GM18909 (cell line): Measurements from ENCODE around the gene MAGI3.
"Not testable (repeated sequence)": the region's sequence is repeated elsewhere in the genome, so short reads cannot be mapped to it uniquely, and the experiment has no call there.

Experiments used
- ATAC-seq: cut with Tn5 transposase; IDR thresholded peaks from one replicate; pipeline ENCODE4 v1.9.1; 2021; ENCODE audit warnings: mild to moderate bottlenecking; ENCODE audit not compliant: unreplicated experiment, poor library complexity

MAGI3 gene

DNA sequence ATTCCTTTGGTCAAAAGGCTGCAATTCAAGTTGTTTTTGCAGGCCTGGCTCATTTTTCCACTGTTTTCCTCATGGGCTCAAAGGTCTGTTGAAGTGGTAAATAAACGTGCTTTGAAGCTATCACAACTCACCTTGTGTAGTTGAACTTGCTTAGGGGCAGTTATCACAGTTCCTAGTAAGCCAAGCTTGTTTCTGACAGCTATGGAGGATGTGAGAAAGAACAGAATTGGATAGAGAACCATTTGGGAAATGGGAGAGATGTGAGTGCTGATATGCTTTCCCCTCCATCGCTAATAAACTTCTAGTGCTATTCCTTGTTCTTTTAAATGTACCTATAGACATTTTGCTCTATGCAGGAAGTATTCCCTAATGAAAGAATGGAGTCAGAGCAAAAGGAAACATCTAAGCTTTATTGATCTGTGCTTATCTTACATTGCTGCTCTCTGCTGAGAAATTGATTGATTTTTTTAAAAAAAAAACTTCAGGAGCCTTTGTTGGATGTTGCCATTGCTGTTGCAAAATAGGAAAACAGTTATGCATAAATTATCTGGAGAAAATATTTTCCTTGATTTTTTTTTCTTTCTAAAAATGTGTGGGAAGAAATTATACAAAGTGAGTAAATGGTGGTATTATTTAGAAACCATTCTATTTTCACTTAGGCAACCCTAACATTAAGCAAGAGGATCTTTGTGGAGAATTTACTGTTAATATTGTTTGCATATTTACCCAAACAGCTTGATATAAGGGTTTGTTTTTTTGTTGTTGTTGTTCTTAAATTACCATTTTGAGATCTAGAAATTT, 118.2 kb downstream of the MAGI3 start:
- ATAC-seq = no peak

DNA sequence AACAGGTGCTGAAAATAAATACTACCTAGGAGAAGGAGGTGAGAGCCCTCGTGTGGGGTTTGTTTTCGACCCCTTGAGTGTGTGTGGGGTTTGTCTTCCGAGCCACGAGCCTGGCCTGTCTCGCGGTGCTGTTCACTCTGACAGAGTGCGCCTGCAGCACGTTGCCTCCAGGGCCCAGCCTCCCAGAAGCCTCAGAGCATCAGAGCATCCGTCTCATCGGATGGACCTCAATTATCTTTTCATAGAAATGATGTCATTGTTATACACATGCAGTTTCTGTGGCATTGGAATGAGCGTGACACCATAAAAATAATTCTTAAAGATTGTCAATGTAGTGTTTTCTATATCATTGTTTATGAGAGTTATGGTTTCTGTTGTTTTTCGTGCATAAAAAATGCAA, 119.5 kb downstream of the MAGI3 start:
- not testable (repeated sequence) for ATAC-seq

DNA sequence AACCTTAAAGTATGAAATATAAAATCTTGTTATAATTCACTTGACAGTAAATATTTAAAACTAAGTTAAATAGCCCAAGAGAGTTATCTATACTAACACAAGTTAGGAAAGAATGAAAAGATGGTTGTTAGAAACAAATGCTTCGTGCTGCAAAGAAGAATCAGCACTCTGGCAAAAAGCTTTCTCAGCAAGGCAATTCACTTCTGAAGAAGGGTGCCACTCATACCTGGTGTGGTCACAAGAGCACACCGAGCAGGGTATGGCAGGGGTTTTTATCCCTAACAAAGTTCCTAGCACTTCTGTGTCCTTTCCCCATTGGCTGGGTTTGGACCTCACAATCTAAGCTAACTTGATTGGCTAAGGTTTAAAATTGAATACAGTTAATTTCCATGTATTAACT, 121.0 kb downstream of the MAGI3 start:
- no peak for ATAC-seq

DNA sequence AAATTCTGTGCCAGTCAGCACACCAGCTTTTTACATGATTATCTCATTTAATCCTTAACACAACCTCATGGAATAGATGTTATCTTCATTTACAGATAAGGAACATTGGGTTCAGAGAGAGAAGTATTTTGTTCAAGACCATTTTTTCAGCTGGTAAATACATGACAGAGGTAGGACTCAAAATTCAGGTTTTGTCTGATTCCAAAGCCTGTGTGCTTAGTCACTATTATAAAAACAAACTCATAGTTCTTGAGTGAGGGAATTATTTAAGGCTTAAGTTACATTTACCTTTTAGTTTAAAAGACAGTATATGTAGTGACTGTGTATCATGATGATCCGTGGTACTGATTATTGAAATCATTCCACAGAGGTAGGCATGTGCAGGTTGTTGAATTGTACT, 125.2 kb downstream of the MAGI3 start:
- ATAC-seq = no peak

DNA sequence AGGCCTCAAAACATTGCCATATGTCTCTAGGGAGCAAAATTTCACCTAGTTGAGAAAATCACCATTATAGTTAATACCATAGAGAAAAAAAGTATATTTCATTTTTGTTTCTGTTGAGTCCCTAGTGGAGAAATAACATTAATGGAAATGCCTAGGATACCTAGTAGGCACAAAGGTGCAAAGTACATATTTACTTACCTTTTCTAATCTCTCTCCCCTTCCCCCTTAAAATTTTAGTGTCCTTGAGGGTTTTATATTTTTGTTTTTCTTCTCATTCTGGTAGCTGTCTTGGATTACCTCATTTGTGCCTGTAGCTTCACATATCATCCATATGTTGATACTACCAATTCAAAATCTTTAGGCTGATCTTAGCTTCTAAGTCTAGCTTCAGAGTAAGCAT, 127.0 kb downstream of the MAGI3 start:
- no peak for ATAC-seq

DNA sequence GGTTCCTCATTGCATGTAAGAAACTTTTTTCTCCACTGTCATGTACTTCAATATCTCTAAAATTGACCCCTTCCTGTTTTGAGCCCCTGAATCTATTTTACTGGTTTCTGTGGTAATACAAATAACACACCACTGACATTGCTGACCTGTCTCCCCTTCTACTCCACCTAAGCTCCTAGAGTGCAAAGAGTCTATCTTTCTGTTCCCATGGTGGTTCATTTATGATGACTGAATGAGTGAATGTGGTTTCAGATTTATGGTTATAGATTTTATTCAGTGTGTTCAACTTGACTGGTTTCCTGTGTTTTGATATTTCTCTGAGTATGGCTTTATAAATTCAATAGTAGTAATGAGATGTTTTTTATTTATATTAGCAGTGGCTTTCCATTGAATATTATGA, 127.7 kb downstream of the MAGI3 start:
- no peak for ATAC-seq

DNA sequence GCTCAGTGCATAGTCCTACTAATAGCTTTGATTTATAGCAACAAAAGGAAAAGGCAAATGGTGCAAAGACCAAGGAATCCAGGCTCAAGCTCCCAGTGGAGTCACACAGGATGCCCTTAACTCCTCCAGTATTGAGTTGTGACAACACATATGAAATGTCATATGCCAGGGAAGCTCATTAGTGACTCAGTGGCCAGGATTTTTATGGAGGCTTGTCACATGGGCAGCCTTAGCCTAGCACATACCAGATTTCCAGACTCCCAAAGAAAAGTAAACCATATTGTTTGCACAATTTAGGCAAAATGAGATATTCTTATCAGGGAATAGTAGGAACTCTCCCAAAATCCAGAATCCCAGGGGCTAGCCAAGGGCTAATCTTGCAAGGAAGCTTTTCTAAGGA, 129.2 kb downstream of the MAGI3 start:
- ATAC-seq = no peak

DNA sequence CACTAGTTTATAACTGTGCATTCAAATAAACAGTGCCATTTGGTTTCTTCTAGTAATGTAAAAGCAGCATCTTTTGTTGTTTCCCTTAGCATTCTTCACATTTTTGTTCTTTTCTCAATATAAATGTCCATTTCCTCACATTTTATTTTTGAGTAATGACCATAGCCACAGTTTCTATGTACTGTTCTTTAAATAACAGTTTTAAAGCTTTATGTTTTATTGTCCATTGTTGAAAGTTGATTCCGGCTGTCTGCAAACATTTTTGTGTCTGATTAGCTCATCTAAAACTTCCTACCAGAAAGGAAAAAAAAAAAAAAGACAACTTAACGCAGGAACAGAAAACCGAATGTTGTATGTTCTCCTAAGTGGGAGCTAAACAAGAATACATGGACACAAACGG, 139.7 kb downstream of the MAGI3 start:
- no peak for ATAC-seq

DNA sequence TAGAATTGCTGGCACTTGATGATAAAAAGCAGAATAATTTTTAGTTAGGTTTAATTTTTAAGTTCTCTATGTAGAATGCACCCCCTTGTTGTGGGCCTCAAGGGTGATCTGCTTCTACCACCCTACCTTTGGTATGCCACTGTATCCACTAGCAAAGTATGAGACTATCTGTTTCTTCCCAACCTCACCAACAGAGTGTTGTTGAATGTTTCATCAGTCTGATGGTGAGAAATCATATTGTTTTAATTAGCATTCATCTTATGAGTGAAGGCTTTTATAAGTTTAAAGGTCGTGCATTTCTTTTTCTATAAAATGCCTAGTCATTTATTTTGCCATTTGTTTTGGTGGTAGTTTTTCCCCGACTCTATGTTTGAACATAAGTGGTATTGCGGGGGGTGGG, 141.0 kb downstream of the MAGI3 start:
- ATAC-seq = no peak

DNA sequence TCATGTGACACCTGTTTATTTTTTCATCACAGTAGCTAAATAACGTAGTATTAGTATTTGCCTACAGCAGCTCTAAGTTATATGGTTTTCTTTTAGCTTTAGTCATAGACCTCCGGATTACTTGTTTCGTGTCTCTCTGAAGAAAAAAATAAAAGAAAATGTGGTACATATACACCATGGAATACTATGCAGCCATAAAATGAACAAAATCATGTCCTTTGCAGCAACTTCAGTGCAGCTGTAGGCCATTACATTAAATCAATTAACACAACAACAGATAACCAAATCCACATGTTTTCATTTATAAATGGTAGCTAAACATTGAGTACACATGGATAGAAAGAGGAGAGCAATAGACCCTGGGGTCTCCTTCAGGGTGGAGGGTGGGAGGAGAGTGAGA, 142.7 kb downstream of the MAGI3 start:
- ATAC-seq = no peak

DNA sequence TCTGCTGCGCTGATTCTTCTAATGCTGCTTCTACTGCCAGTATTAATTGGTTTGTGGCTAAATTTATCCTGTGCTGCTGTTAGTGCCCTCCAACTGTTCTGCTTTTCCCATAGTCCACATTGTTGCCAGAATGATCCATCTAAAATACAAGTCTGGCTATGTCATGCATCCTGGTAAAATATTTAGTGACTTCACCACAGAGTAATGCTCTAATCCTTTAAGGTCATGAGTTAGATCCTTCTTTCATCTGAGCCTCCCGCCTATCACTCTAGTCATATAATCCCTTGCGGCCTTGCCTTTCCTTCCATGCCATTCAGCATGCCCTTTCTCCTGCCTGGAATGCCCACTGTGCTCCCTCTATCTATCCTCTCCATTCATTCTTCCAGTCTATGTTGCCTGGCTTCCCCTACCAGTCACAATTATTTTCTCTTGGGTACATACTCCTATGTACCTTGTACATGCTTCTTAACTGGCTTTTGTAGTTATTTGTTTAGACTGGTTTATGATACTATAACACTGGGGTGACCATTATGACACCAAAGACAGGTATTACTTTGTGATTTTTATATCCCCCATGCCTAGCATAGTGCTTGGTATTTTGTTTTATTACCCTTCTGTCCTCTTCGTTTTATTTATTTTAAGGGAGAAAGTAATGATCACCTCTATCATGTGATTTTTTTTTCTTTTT, 144.0 kb downstream of the MAGI3 start:
- ATAC-seq = no peak

DNA sequence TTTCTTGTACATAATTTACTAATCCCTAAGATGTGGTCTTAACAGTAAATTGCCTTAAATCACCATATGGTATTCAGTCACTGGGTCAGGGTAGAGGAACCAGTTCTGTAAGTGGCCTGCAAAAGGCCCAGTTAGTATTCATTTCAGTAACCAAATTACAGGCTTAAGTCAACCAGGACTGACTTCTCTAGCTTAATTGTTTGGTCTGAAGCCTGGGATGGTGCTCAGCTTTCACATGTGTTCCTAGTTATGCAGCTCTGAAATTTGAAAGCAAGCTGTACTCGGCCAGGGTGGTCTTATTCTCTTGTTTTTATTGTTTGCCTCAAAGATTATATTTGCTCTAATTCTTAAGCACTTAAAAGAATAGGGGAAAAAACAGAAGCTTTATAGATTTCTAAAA, 144.6 kb downstream of the MAGI3 start:
- no peak for ATAC-seq

DNA sequence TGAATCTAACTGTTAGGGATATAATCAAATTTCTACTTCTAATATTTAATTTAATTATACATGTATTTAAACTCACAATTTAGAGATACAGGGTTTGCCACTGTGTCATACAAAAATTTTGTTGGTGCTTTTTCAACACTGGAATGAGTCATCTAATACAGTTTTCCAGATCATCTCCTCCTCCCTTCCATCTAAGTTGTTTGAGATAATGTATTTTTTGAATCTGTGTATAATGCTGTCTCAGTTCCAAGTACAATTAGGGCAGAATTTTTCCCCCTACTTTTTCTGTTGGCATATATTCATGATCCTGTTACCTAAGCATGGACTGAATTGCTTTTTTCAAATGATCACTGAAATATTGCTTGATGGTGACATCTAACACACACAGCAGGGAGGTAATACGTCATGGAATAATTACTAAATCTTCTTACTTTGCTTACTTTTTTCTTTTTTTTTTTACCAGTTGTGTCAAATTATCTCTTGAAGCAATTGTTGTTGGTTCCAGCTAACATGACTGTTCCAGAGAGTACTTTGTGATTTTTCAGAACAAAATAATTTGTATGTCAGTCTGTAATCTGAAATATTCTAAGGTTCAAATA, 146.0 kb downstream of the MAGI3 start:
- no peak for ATAC-seq

DNA sequence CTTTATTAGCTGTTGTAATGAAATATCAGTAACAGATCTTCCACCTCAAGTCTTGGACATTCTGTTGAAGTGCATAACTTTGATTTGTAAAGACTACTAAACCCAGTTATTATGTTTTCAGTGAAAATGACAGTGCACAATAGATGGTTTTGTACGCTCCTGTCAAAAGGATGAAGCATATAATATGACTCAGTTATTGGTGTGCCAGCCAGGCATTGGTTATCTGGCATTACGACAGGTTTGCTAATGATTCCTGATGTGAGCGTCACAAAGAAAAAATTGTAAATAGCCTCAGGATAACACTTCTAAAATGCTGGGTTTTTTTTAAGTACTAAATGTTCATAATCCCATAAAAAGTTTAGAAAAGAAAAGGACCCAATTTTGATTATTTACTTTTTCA, 147.9 kb downstream of the MAGI3 start:
- ATAC-seq = no peak

DNA sequence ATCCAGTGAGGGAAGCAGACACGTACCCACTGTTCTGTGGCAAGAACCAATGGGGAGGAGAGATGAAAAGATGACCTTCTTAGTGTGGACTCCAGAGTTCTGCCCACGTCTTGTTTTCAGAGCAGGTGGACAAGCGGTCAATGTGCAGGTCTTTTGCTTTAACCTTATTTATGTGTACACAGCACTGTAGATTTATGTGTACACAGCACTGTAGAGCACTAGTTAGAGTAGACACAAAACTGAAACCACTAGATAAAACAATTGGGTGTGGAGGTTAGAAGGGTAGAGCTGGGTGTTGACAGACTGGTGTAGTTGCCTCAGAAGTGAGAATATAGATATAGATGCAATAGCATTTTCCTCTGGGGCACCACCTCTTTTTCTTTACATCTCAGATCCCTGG, 150.0 kb downstream of the MAGI3 start:
- no peak for ATAC-seq

DNA sequence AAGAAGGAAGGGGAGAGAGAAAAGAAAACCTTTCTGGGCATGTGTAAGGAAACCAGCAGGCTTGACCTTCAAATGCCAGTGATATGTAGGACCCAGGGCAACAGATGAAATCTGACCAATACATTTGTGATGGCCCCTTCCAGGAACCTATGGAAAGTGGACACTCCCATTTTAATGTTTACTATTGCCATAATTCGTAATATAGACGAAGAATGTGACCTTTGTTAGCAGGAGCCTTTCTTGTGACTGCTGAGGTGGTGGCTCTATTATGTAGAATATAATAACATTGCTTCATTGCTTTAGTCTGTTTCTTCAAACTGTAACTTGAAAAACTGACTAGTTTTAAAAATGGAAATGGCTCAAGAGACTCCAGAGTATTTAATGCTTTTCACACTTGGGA, 150.8 kb downstream of the MAGI3 start:
- ATAC-seq = no peak

DNA sequence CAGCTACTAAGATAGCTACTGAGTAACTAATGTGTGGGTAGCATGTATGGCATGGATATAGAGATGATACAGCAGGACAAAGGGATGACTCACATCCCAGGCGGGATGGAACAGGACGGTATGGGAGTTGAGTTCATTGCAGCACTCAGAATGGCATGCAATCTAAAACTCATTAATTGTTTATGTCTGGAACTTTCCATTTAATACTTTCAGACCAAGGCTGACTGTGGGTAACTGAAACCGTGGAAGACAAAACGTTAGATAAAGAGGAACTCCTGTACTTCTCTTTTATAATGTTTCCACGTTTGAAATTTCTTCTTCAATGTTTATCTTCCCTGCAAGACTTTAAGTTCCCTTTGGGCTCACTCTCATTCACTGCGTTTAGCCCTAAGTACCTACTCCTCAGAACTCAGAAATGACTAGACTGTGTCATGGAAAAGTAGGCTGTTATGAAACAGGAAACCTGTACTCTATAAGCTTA, 151.9 kb downstream of the MAGI3 start:
- no peak for ATAC-seq

DNA sequence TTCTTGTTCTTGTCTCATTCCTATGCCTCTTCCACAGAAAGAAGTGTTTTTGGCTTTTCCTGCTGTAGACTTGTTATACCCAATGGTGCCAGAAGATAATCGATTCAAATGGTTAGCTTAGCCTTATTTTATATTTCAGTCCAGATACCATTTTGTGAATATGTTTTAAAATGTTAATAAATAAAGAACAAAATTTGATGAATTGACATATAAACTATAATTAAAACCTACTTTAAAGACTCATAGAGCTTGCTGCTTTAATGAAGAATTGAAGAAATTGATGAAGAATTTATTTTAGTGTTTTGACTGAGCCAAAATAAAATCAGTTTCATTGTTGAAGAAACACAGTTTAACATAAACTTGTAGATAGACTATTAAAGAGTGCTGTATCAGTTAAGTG, 152.8 kb downstream of the MAGI3 start:
- no peak for ATAC-seq

DNA sequence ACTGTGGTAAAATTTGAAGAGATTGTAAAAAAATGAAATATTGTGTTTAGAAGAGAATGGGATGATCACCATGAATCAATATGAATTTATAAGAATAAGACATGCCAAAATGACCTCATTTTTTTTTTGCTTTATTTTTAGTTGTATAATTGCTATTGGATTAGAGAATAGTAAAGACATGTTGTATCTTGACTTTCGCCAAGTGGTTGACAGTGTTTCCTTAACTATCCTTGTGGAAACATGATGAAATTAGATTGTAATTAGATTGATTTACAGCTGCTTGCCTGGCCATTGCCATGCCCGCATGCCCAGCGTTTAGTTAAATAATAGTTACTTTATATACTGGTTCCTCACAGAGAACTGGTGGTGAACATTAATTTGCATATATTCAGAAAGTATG, 154.9 kb downstream of the MAGI3 start:
- ATAC-seq = no peak

DNA sequence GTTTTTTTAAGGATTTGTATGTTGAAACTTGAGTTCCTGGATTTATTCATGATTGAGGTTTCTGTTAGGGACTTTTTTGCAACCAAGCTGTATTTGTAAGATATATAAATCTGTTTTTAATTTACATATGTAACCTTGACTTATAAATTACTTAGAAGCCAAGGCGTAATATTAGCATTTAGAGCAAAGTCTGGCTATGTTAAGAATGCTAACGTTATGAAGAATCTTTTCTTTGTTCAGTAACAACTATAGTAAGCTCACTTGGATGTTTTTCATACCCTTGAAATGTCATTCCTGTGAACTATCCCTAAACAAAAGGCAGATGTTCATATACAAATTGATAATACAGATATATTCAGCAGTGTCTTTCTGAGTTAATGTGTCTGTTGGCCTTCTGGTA, 155.3 kb downstream of the MAGI3 start:
- no peak for ATAC-seq

DNA sequence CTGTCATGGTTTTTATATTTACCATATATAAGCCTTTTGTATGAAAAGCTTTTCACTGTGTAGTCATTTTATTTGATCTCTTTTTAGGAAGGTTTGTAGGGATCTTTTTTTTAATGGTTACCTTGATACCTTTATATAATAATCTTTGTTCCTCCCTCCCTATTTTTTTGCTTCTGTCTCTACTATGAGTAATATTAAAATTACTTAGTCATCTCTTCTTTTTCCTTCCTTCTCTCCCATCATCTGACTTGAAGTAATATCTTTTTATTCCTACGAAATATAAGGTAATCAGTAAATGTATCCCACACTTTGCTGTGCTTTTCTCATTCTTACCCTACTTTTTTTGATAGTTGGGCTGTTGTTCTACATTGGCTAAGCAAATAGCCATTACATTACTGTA, 161.4 kb downstream of the MAGI3 start:
- ATAC-seq = no peak

DNA sequence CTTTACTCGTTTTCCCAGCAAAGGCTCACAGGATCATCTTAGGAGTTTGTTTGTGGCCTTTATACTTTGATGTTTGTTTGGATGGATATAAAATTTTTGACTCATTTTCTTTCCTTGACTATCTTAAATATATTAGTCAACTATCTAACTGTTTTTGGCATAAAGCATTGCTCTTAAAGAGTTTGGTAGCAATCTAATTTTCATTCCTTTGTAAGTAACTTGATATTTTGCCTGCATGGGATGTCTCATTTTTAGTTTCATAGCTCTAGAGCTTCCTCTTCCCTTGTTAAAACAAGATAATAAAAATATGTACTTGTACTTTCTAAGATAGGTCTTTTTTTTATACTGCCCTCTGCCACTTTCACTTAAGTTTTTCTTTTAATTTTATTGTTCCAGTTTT, 161.9 kb downstream of the MAGI3 start:
- no peak for ATAC-seq
